ENCODE measurements around the gene SHMT1.

DNA sequence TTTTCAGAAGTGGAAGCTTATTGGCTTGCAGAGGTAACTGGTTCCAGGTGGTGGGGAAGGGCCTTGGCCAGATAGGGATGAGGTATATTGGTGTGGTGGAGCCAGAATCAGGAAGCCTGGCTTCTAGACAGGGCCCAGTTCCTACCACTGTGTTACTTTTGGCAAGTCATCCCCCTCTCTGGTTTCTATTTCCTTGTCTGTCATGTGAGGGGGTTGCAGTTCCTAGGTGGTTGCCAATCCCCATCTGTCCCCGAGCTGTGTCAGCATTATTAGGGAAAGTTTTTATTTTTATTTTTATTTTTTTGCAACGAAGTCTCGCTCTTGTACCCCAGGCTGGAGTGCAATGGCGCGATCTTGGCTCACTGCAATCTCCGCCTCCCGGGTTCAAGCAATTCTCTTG is 45.2 kb downstream of the SHMT1 start:
- TF ChIP-seq POLR2A (IDR thresholded peaks at IDR 0.05; ENCODE audit: extremely low read depth, insufficient read length): no peak
- TF ChIP-seq CTCF (IDR thresholded peaks at IDR 0.05; ENCODE audit: low read depth, low read length): no peak
- no peak for TF ChIP-seq MYC (IDR thresholded peaks at IDR 0.05; ENCODE audit: low read depth, low read length)

All from NB4 (cell line).